Mesenchymal stem cell (in vitro differentiated cells and primary cell): ENCODE measurements around the gene ZC3H18.
"Not testable (repeated sequence)": the region's sequence is repeated elsewhere in the genome, so short reads cannot be mapped to it uniquely, and the experiment has no call there.

Experiments used
- DNase-seq: peaks from one replicate; pipeline ENCODE4 v3.0.0-alpha.2; 2013
- H2AFZ ChIP-seq: one replicate; pipeline ENCODE4 v1.6.1; 2013; ENCODE audit warnings: low read depth, mild to moderate bottlenecking, control low read depth, inconsistent platforms, low read length, moderate library complexity
- H2AK5ac ChIP-seq: 2 replicates; pipeline ENCODE4 v1.6.1; 2013; ENCODE audit warnings: low read length, moderate library complexity, mild to moderate bottlenecking, inconsistent platforms; ENCODE audit not compliant: severe bottlenecking
- H2BK120ac ChIP-seq: one replicate; pipeline ENCODE4 v1.6.1; 2013; ENCODE audit warnings: low read depth, mild to moderate bottlenecking, inconsistent platforms, low read length, moderate library complexity
- H2BK12ac ChIP-seq, 2 experiments: one replicate each; pipeline ENCODE4 v1.6.1; 2013; ENCODE audit warnings: inconsistent platforms in 2 of 2, low read length in 2 of 2, mild to moderate bottlenecking in 2 of 2, moderate library complexity in 2 of 2, control low read depth in 1 of 2
- H2BK15ac ChIP-seq: one replicate; pipeline ENCODE4 v1.6.1; 2013; ENCODE audit warnings: mild to moderate bottlenecking, low read depth, inconsistent platforms; ENCODE audit not compliant: poor library complexity, severe bottlenecking
- H2BK5ac ChIP-seq: 2 replicates; pipeline ENCODE4 v1.6.1; 2013; ENCODE audit warnings: low read depth, mild to moderate bottlenecking, low read length, control low read depth, inconsistent platforms; ENCODE audit not compliant: poor library complexity, severe bottlenecking
- H3K14ac ChIP-seq, 2 experiments: one replicate each; pipeline ENCODE4 v1.6.1; 2013; ENCODE audit warnings: inconsistent platforms in 2 of 2, low read length in 2 of 2, control low read depth in 1 of 2, mild to moderate bottlenecking in 1 of 2, moderate library complexity in 1 of 2
- H3K18ac ChIP-seq, 2 experiments: one replicate each; pipeline ENCODE4 v1.6.1; 2013; ENCODE audit warnings: inconsistent platforms in 2 of 2, low read length in 2 of 2, control low read depth in 1 of 2, low read depth in 1 of 2, mild to moderate bottlenecking in 1 of 2
- H3K23ac ChIP-seq, 2 experiments: one replicate each; pipeline ENCODE4 v1.6.1; 2013; ENCODE audit warnings: inconsistent platforms in 2 of 2, low read length in 2 of 2, mild to moderate bottlenecking in 2 of 2, moderate library complexity in 2 of 2, control low read depth in 1 of 2
- H3K27ac ChIP-seq: 2 replicates; pipeline ENCODE4 v1.5.1; 2013; ENCODE audit warnings: mild to moderate bottlenecking, moderate library complexity, low read length, control low read depth, inconsistent platforms; ENCODE audit not compliant: poor library complexity, severe bottlenecking
- H3K27me3 ChIP-seq, 2 experiments: 2 replicates each; pipeline versions ENCODE4 v1.6.1 to v1.7.0; 2013; ENCODE audit warnings: low read length in 2 of 2, mild to moderate bottlenecking in 2 of 2, moderate library complexity in 2 of 2, control low read depth in 1 of 2, inconsistent platforms in 1 of 2; ENCODE audit not compliant: control insufficient read depth in 1 of 2, insufficient read depth in 1 of 2
- H3K36me3 ChIP-seq, 2 experiments: 2 replicates each; pipeline versions ENCODE4 v1.6.1 to v1.7.0; 2013; ENCODE audit warnings: low read length in 2 of 2, control low read depth in 1 of 2, inconsistent platforms in 1 of 2, low read depth in 1 of 2, mild to moderate bottlenecking in 1 of 2; ENCODE audit not compliant: insufficient read depth in 2 of 2, control insufficient read depth in 1 of 2
- H3K4ac ChIP-seq, 2 experiments: one replicate each; pipeline ENCODE4 v1.6.1; 2013; ENCODE audit warnings: inconsistent platforms in 2 of 2, low read length in 2 of 2, mild to moderate bottlenecking in 2 of 2, moderate library complexity in 2 of 2, control low read depth in 1 of 2, low read depth in 1 of 2
- H3K4me1 ChIP-seq: 2 replicates; pipeline ENCODE4 v1.6.1; 2013; ENCODE audit warnings: low read depth, low read length, control low read depth; ENCODE audit not compliant: control insufficient read depth, insufficient read depth
- H3K4me2 ChIP-seq: 2 replicates; pipeline ENCODE4 v1.6.1; 2013; ENCODE audit warnings: low read length, mild to moderate bottlenecking, inconsistent platforms; ENCODE audit not compliant: poor library complexity, severe bottlenecking
- H3K4me3 ChIP-seq, 2 experiments: 2 replicates each; pipeline versions ENCODE4 v1.5.1 to v1.7.0; 2013; ENCODE audit warnings: low read length in 2 of 2, mild to moderate bottlenecking in 2 of 2, control low read depth in 1 of 2, low read depth in 1 of 2; ENCODE audit not compliant: insufficient read depth in 1 of 2
- H3K79me1 ChIP-seq: replicated peaks from 2 replicates; pipeline ENCODE4 v1.6.1; 2013; ENCODE audit warnings: mild to moderate bottlenecking, control low read depth, low read length, inconsistent platforms; ENCODE audit not compliant: poor library complexity, severe bottlenecking
- H3K9ac ChIP-seq: 2 replicates; pipeline ENCODE4 v1.7.0; 2013; ENCODE audit warnings: mild to moderate bottlenecking, low read length, moderate library complexity
- H3K9me3 ChIP-seq: 2 replicates; pipeline ENCODE4 v1.7.0; 2013; ENCODE audit warnings: mild to moderate bottlenecking, low read length; ENCODE audit not compliant: control insufficient read depth
- H4K8ac ChIP-seq: one replicate; pipeline ENCODE4 v1.6.1; 2013; ENCODE audit warnings: inconsistent platforms, mild to moderate bottlenecking, low read length, moderate library complexity
- H4K91ac ChIP-seq: one replicate; pipeline ENCODE4 v1.6.1; 2013; ENCODE audit warnings: mild to moderate bottlenecking, low read length, inconsistent platforms
- WGBS: methylation state at CpG from one replicate; pipeline ENCODE4 v1.1.7; 2013; ENCODE audit warnings: mixed read lengths; 5-methylcytosine and 5-hydroxymethylcytosine counted together

The ZC3H18 gene

DNA sequence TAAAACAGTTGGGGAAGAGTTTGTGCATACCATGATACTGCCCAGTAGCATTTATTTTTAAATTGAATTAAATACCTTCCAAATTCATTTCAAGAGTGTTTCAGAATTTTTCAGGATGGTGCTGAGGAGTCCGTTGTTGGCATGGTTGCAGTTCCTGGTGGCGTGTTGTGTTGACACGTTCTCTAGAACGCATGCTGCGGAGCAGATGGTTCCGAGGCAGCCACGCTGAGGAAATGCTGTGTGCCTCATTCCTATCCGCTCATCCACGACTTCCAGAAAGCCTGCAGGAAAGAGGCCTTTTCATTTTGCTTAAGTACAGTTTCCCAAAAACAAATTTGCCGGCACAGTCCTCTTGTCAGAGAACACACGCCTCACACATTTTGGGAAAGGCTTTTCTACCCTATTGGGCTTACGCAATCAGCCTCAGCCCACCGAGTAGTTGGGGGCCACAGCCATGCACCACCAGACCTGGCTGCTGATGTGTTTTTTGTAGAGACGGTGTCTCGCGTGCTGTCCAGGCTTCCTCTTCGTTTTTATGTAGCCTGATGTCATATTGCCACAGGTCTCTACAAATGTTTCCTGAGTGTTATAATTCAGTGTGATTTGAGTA is 36.0 kb downstream of the ZC3H18 start:
- Histone ChIP-seq H3K9me3 (no peaks in the 10 kb centered on the region), H3K4me1 (peaks cover 5% of the 10 kb centered on the region), H3K23ac (no peak overlapping the region), H2BK15ac (no peak overlapping the region), H3K27ac (no peak overlapping the region), H3K9ac (no peak overlapping the region), H2BK5ac (no peak overlapping the region), H2BK120ac (no peak overlapping the region), H2AK5ac (no peak overlapping the region), H4K91ac (no peak overlapping the region), H3K27me3 (no peaks in the 10 kb centered on the region), H3K4ac (no peak overlapping the region), H3K4me3 (no peak overlapping the region), H2AFZ (no peak overlapping the region), H3K79me1 (peaks cover 39% of the 10 kb centered on the region), H3K36me3 (peaks cover 59 to 75% of the 10 kb centered on the region in 2 experiments), H4K8ac (no peak overlapping the region), H3K14ac (no peak overlapping the region), H3K4me2 (no peak overlapping the region), H2BK12ac (no peak overlapping the region), H3K18ac (no peak overlapping the region)
- WGBS = 94% methylated on average over 17 of the region's 17 CpGs
- no peak for DNase-seq

- no peak overlapping the region for H3K18ac ChIP-seq
- no peak overlapping the region for H2BK15ac ChIP-seq
- DNase-seq = no peak
- H3K27me3 ChIP-seq = no peaks in the 10 kb centered on the region
- no peak overlapping the region for H2AK5ac ChIP-seq
- H2BK5ac ChIP-seq = no peak overlapping the region
- H3K9me3 ChIP-seq = no peaks in the 10 kb centered on the region
- H2AFZ ChIP-seq = no peak overlapping the region
- no peak overlapping the region for H3K27ac ChIP-seq
- H3K79me1 ChIP-seq = peaks cover 38% of the 10 kb centered on the region
- 94% methylated on average over 5 of the region's 6 CpGs for WGBS
- no peak overlapping the region for H3K23ac ChIP-seq
- no peak overlapping the region for H2BK120ac ChIP-seq
- H3K9ac ChIP-seq = no peak overlapping the region
- H3K4me2 ChIP-seq = no peak overlapping the region
- no peak overlapping the region for H3K4me3 ChIP-seq
- H3K14ac ChIP-seq = no peak overlapping the region
- H2BK12ac ChIP-seq = no peak overlapping the region
- H3K4me1 ChIP-seq = peaks cover 5% of the 10 kb centered on the region
- no peak overlapping the region for H3K4ac ChIP-seq
- H4K8ac ChIP-seq = no peak overlapping the region
- H4K91ac ChIP-seq = no peak overlapping the region
- H3K36me3 ChIP-seq = peaks cover 57 to 70% of the 10 kb centered on the region in 2 experiments
Observed at GRCh38 chr16:88608076-88608475, 37.9 kb downstream of the ZC3H18 start.

DNA sequence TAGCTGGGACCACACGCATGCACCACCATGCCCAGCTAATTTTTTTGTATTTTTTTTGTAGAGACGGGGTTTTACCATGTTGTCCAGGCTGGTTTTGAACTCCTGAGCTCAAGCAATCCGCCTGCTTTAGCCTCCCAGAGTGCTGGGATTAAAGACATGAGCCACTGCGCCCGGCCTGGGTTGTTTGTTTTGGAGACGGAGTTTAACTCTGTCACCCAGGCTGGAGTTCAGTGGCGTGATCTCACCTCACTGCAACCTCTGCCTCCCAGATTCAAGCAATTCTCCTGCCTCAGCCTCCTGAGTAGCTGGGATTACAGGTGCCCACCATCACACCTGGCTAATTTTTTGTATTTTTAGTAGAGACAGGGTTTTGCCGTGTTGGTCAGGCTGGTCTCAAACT is 39.2 kb downstream of the ZC3H18 start:
- H3K27me3 ChIP-seq, DNase-seq, H3K9me3 ChIP-seq, H3K4me1 ChIP-seq, H4K8ac ChIP-seq, H3K14ac ChIP-seq, H3K4ac ChIP-seq, H3K9ac ChIP-seq, H2AK5ac ChIP-seq, H3K4me2 ChIP-seq, H2BK5ac ChIP-seq, H3K27ac ChIP-seq, H2AFZ ChIP-seq, H4K91ac ChIP-seq, H3K18ac ChIP-seq, H3K4me3 ChIP-seq, H2BK12ac ChIP-seq, H2BK15ac ChIP-seq, H3K23ac ChIP-seq, H2BK120ac ChIP-seq: not testable (repeated sequence)
- H3K36me3 ChIP-seq = peaks cover 66 to 82% of the 10 kb centered on the region in 2 experiments
- peaks cover 48% of the 10 kb centered on the region for H3K79me1 ChIP-seq
- WGBS = 94% methylated on average over 7 of the region's 8 CpGs

GRCh38 chr16:88610080-88610479 is 39.9 kb downstream of the ZC3H18 start:
- over 99% methylated on average over 6 of the region's 6 CpGs for WGBS
- no peak overlapping the region for H2BK12ac ChIP-seq
- peaks cover 42% of the 10 kb centered on the region for H3K79me1 ChIP-seq

More at GRCh38 chr16:88610080-88610479, 39.9 kb downstream of the ZC3H18 start:
- H2AK5ac ChIP-seq = no peak overlapping the region
- H4K91ac ChIP-seq = no peak overlapping the region
- no peak overlapping the region for H2AFZ ChIP-seq
- H3K4me2 ChIP-seq = no peak overlapping the region
- H4K8ac ChIP-seq = no peak overlapping the region
- H3K23ac ChIP-seq = no peak overlapping the region
- no peak overlapping the region for H3K27ac ChIP-seq
- no peak overlapping the region for H3K18ac ChIP-seq
- H2BK5ac ChIP-seq = no peak overlapping the region
- H3K4me3 ChIP-seq = no peak overlapping the region
- peaks cover 65 to 77% of the 10 kb centered on the region in 2 experiments for H3K36me3 ChIP-seq
- no peak overlapping the region for H3K14ac ChIP-seq
- H3K27me3 ChIP-seq = no peaks in the 10 kb centered on the region
- H2BK15ac ChIP-seq = no peak overlapping the region
- peaks cover 9% of the 10 kb centered on the region for H3K4me1 ChIP-seq
- H3K4ac ChIP-seq = no peak overlapping the region
- no peak overlapping the region for H3K9ac ChIP-seq
- H2BK120ac ChIP-seq = no peak overlapping the region
- no peaks in the 10 kb centered on the region for H3K9me3 ChIP-seq
- no peak for DNase-seq
